Activated CD4-positive, alpha-beta T cell treated with anti-CD3 and anti-CD28 coated beads, Interleukin-2, amount 50 U/mL, for 1 hour (primary cell): ENCODE data around the gene HLA-DOB.

Source experiments
- DNase-seq: peaks from one replicate; pipeline ENCODE4 v3.0.0-alpha.2; 2020

HLA-DOB gene

GRCh38 chr6:32816746-32817204 is at the start of gene HLA-DOB:
Gene HLA-DOB (minus strand): TSS chr6:32817002. CDS start chr6:32816951, 51 bp downstream.
- no peak for DNase-seq

DNA sequence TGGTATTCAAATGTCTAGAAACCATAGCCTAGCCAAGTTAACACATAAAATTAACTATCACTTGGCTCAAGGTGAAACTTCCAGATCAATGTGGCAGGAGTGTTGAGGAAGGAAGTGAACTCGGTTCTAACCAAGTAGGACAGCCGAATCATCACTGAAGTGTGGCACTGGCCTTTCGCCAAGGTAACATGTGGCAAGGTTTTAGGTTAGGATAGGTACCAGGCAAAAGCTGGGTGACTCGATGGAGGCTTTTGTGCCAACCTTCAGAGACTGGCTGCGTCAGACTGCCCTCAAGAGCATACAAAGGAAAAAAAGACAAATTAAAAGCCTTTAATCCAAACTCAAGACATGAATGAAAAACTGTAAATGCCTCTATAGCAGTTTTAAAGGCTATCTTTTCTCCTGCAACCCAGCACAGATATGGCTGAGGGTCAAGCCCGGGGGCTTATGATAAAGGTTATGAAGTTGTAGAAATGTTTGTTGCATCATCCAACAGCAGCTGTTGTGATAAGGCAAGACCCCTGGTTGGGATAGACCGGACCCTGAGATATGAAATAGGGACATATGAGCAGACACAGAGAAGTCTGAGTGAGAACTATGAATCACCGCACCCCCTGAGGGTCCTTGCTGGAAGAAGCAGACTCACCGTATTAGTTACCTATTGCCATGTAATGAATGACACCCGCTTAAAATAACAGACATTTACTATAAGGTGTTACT is 49.1 kb upstream of the HLA-DOB start:
- DNase-seq: no peak

- no peak for DNase-seq
Observed at GRCh38 chr6:32862725-32863124, 45.9 kb upstream of the HLA-DOB start.

DNA sequence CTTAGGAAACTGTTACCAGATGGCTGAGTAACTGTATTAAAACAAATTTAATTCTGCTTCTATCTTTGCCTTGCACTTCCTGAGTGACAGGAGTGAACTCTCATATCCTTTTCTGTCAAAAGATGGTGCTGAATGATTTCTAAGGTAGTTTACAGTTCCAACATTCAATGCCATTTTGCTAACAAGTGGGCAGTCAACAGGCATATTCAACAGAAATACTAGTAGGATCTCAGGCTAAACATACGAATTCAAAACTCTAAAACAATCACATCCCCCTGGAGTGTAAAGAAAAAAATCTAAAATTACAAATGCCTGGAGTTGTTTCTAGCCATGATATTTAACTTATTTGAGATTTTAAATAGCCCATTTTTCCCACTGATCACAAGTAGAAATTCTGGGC is 43.9 kb upstream of the HLA-DOB start:
- DNase-seq: no peak

DNA sequence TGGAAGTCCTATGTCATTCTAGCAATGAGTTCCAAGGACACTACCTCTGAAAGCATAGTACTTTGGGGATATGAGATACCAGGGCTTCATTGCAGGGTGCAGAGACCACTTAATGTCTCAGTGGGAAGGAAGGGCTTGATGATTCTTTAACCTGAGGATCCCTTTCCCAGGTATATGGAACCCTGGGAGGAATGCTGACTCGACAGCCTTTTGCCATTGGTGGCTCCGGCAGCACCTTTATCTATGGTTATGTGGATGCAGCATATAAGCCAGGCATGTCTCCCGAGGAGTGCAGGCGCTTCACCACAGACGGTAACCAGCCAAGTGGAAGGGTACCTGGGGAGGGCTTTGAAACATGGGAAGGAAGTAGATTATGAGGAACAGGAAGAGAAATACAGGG is 41.4 kb upstream of the HLA-DOB start:
- no peak for DNase-seq

DNA sequence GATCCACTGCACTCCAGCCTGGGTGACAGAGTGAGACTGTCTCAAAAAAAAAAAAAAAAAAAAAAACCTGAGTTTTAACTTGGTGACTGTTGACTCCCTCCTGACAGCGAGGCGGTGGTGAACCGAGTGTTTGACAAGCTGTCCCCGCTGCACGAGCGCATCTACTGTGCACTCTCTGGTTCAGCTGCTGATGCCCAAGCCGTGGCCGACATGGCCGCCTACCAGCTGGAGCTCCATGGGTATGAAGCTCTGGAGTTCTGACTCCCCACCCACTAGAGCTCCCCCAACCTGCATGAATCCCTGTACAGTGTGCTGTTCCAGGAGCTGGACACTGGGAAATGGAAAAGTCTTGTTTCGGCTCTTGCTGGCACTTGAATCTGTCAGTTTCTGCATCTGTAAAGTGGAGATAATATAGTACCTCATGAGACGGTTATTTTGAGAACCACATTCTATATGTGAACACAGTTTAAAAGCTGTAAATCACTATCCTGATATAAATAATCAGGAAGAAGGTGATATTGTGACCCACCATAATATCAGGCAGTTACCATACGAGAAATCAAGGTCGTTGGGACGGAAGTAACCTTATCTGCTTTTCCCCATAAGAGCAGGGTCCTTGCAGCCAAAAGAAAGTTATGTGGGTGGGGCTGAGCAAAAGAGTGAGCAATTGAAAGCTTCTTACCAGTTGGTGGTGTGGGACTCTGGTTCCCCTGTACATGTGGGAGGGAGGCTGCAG is 40.5 kb upstream of the HLA-DOB start:
- no peak for DNase-seq

DNA sequence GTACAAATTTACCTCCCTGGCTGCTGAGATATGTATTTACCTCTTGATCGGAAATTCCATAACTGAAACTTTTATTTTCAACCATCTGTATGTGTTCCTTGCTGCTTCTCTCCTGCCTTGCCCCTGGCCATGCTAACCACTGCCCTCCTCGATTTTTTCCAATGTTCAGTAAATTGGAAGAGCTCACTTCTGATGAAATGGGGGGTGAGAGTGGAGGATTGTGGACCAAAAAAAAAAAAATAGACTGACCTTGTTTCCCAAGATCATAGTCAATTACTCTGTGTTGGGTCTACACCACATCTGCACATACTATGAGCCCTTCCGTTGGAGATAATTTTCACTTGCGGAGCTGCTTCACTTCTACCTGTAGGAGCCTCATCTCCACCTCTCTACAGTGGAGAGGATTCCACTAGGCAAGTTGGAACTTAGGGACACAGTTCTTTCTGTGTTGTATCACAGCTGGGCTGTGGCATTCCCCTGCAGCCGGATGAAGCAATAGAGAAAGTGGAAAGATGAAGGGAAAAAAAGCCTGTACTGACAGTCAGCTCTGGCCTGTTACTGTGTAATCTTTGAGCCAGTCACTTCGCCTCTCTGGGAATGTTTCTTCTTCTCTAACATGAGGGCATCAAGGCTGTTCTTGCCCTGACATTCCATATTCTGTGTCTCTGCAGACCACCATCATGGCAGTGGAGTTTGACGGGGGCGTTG is 38.8 kb upstream of the HLA-DOB start:
- no peak for DNase-seq

- DNase-seq: peak; percentile 43
Observed at GRCh38 chr6:32854376-32855178, 37.8 kb upstream of the HLA-DOB start.

DNA sequence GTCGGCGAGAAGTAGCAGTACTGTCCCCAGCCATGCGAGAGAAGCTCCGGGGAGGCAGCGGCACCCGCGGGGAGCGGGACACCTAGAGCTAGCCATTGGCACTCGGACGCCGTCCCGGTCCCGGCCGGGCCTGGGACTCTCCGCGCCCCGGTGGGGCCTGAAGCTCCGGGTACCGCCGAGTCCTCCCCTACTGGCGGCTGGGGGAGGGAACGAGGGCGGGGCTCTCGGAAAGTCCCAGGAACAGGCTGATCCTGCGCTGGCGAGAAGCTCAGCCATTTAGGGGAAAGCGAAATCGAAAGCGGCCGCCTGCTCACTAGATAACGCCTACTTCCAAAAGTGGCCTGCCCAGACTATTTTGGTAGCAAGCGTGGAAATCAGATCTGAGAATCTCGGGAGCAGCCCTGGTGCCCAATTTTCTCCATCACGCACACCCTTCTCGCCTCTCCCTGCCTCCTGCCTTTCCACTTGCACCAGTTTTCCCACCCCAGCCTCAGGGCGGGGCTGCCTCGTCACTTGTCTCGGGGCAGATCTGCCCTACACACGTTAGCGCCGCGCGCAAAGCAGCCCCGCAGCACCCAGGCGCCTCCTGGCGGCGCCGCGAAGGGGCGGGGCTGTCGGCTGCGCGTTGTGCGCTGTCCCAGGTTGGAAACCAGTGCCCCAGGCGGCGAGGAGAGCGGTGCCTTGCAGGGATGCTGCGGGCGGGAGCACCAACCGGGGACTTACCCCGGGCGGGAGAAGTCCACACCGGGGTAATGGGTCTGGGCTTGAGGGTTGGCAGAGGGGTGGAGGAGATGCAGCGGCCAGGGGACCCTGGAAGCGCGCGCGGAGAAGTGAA is 37.0 kb upstream of the HLA-DOB start, which contains the start of the genes PSMB9 and TAP1:
Gene PSMB9, plus strand, starts transcription at position 652 of the 835 bp plus-strand sequence. Its CDS starts 38 bp downstream, at position 690.
Gene TAP1, minus strand, starts transcription at position 164 of the 835 bp plus-strand sequence. Its CDS starts 68 bp downstream, at position 96.
- peak; percentile 93 for DNase-seq

DNA sequence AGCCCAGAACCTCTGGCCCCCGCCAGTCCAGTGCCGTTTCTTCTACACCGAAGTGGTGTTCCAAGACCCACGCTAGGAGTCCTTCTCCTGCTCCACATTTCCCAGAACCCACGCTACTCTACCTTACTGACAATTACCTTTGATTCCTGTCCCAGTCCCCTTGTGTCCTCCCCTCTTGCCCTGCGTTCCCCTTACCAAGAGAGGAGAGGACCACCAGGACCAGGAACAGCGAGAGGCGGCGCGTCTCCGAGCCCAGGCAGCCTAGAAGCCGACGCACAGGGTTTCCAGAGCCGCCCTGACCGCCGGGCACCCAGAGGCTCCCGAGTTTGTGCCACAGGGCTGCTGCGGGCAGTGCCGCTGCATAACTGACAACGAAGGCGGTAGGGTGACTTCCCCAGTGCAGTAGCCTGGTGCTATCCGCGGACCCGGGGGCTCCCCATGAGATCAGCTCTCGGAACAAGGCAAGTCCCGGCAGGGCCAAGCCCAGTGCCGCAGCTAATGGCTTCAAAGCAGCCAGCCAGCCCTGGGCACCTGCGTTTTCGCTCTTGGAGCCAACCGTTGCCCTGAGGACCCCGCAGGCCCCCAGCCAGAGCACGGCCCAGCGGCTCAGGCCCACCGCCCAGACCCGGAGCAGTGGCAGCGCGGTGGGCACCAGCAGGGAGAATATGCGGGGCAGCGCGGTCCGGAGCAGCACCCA is 36.2 kb upstream of the HLA-DOB start:
- peak; percentile 59 for DNase-seq

GRCh38 chr6:32852018-32852843 is 35.4 kb upstream of the HLA-DOB start:
- no peak for DNase-seq

GRCh38 chr6:32851025-32851424 is 34.2 kb upstream of the HLA-DOB start:
- no peak for DNase-seq

DNA sequence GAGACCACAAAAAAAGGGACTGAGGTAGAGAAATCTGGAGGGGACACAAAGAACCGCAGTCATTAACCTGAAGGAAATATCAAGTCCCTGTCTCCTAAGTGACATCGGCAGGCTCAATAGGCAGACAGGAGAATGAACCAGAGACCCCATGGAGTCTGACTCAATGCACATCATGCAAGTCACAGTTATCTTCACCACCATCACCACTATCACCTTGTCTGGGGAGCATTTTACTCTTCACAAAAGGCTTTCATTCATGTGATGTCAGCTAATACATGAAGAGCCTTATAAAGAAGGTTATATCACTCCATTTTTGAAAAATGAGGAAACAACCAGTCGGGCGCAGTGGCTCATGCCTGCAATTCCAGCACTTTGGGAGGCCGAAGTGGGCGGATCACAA is 32.3 kb upstream of the HLA-DOB start:
- DNase-seq: no peak

- no peak for DNase-seq
Observed at GRCh38 chr6:32847795-32848194, 31.0 kb upstream of the HLA-DOB start.

- DNase-seq: no peak
Observed at GRCh38 chr6:32847004-32847403, 30.2 kb upstream of the HLA-DOB start.

- DNase-seq: peak; percentile 41
Observed at GRCh38 chr6:32845384-32845884, 28.6 kb upstream of the HLA-DOB start.

DNA sequence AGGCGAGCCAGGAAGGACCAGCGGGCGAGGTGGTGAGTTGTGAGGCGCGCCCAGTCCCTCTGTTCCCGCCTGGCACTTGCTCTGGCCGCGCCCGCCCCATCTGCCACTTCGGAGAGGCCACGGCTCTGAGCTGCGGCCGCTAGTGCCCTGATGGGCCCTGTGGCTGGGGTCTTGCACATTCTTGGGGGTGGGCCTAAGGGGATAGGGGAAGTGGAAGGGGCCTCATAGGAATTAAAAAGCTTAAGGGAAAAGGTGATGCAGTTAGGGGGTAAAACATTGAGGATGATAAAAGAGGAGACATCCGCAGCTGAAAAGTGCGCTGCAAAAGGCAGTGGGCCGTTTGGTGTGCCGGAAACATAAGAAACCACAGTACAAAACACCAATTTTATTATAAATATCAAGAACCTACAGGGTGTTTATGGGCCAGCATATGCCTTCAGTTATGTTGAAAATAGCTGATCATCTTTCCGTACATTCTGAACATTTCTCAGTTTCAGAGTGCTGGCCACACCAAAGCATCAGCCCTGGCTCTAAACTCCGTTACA is 28.1 kb upstream of the HLA-DOB start:
- DNase-seq: peak; percentile 21

DNA sequence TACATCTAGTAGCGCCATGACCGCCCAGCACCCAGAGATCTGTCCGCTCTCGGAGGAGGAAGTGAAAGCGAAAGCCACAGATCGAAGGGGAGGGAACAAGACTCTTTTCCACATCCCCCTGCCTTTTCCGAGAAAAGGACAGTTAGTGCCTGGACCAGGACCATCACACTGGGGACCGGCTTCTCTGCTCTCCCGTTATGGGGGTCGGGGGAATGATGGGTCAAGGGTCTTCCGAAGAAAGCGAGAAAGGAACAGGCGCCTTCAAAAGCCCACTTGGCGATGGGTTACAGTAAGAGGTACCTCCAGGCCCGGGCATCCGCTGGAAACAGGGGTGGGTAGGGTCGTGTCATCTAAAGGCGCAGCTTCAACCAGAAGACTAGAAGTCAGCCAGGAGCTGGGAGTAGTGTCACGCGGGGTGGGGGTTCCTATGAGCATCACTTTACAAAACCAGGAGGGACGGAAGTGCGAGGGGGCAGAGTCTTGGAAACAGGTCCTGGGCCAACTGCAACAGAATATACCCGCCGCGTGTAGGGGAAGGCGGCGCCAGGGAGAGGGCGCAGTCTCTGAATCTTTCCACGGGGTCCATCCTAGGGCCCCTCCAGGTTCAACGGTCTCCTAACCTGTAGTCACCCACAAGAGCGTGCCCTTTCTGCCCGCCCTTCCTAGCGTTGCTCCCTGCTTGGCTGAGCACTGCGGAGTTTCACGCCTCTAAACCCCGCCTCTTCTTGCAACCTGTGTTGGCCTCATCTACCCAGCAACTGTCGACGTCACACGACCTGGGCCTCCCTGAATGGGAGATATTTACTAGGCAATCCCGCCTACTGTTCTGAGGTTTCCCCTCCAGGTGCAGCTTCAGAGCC is 27.4 kb upstream of the HLA-DOB start, which contains the start of gene PSMB8:
Gene PSMB8, minus strand, starts transcription at position 69 of the 860 bp plus-strand sequence. Its CDS starts 51 bp downstream, at position 18.
- peak; percentile 99 for DNase-seq
